K562 (cell line): ENCODE results near the gene POLD3. TPM values are rescaled to one million over a fixed set of nuclear protein-coding genes. Genes with fewer than 3 reads are reported as not detected.

Experiments
- ATAC-seq: fragments of 200-7000 bp; cut with Tn5 transposase; 3 replicates; pipeline ENCODE4 v1.9.1; 2020; ENCODE audit warnings: moderate library complexity
- BruUV-seq: library from RNA; stranded (reverse); fragments of 400-500 nt; replicated peaks from 2 replicates; lab custom pipeline; 2021; lab: Mats Ljungman, UMichigan
- CTCF ChIA-PET: fragments of 300-600 bp; formaldehyde crosslinking; extraction: SDS; loops from one replicate; lab custom pipeline; 2021; ENCODE audit warnings: low intra/inter-chr PET ratio; lab: Yijun Ruan, JAX
- POLR2A ChIA-PET: fragments of 300-600, 350-650 bp; sonication (Branson Sonifier 250); formaldehyde crosslinking; extraction: SDS; loops from one replicate; lab custom pipeline; 2021; ENCODE audit warnings: antibody characterized with exemption, inconsistent platforms; lab: Yijun Ruan, JAX
- DNase-seq, 4 experiments: peaks; one replicate each; pipeline versions ENCODE4 v3.0.0 to v3.0.0-alpha.2; 2011 to 2018; ENCODE audit warnings: low spot score in 3 of 4, mixed read lengths in 3 of 4; ENCODE audit errors: extremely low read depth in 1 of 4
- FAIRE-seq: peaks from 2 replicates; lab custom pipeline; 2011; peaks lifted over from hg19 to GRCh38; lab: Jason Lieb, UNC
- H2AFZ ChIP-seq: 2 replicates; pipeline ENCODE4 v1.6.0; 2011; ENCODE audit warnings: low read depth, low read length, control low read depth, inconsistent platforms
- H3K27ac ChIP-seq: fragments of 200-600 bp; 3 replicates; pipeline ENCODE4 v1.8.0; 2011; ENCODE audit warnings: low read depth, mild to moderate bottlenecking, control low read depth, inconsistent platforms, low read length, moderate library complexity, mixed read lengths; ENCODE audit errors: extremely low read depth
- H3K27me3 ChIP-seq, 2 experiments: fragments of 300-600 bp in 1 of 2; 2 replicates in 1 of 2; 3 replicates in 1 of 2; pipeline versions ENCODE4 v1.6.0 to v1.8.0; 2011; ENCODE audit warnings: inconsistent platforms in 2 of 2, low read length in 2 of 2, mild to moderate bottlenecking in 1 of 2, mixed read lengths in 1 of 2, moderate library complexity in 1 of 2; ENCODE audit not compliant: control insufficient read depth in 2 of 2, insufficient read depth in 2 of 2
- H3K36me3 ChIP-seq: fragments of 300-600 bp; 3 replicates; pipeline ENCODE4 v1.8.0; 2011; ENCODE audit warnings: mild to moderate bottlenecking, low read length, inconsistent platforms; ENCODE audit not compliant: control insufficient read depth, insufficient read depth
- H3K4me1 ChIP-seq, 2 experiments: fragments of 200-600 bp in 1 of 2; replicated peaks in 1 of 2; 2 replicates in 1 of 2; 3 replicates in 1 of 2; pipeline versions ENCODE4 v1.5.1 to v1.8.0; 2011; ENCODE audit warnings: inconsistent platforms in 2 of 2, low read length in 2 of 2, mild to moderate bottlenecking in 1 of 2, mixed read lengths in 1 of 2, moderate library complexity in 1 of 2; ENCODE audit not compliant: control insufficient read depth in 2 of 2, insufficient read depth in 2 of 2
- H3K4me2 ChIP-seq: 2 replicates; pipeline ENCODE4 v1.6.1; 2011; ENCODE audit warnings: low read length, control low read depth, inconsistent platforms, mixed read lengths; ENCODE audit not compliant: insufficient read depth
- H3K4me3 ChIP-seq: fragments of 200-600 bp; sonication (generic), shearing (Covaris generic); 2 replicates; pipeline ENCODE4 v1.5.1; 2016; ENCODE audit warnings: control low read depth, inconsistent platforms
- H3K79me2 ChIP-seq: fragments of 200-600 bp; 3 replicates; pipeline ENCODE4 v1.8.0; 2011; ENCODE audit warnings: low read length, inconsistent platforms; ENCODE audit not compliant: control insufficient read depth, insufficient read depth
- H3K9ac ChIP-seq, 2 experiments: 2 replicates each; pipeline versions ENCODE4 v1.6.0 to v1.6.1; 2011; ENCODE audit warnings: low read depth in 2 of 2, low read length in 2 of 2, control low read depth in 1 of 2, inconsistent platforms in 1 of 2, mild to moderate bottlenecking in 1 of 2, mixed read lengths in 1 of 2; ENCODE audit not compliant: insufficient read depth in 1 of 2
- H3K9me1 ChIP-seq: one replicate; pipeline ENCODE4 v1.6.0; 2011; ENCODE audit warnings: inconsistent platforms, mild to moderate bottlenecking, low read length, moderate library complexity; ENCODE audit not compliant: control insufficient read depth, insufficient read depth
- H3K9me3 ChIP-seq: replicated peaks from 2 replicates; pipeline ENCODE4 v1.5.1; 2011; ENCODE audit warnings: low read depth, low read length, inconsistent platforms; ENCODE audit not compliant: control insufficient read depth, insufficient read depth
- H4K20me1 ChIP-seq: replicated peaks from 2 replicates; pipeline ENCODE4 v1.6.1; 2011; ENCODE audit warnings: low read length, inconsistent platforms, mixed read lengths; ENCODE audit not compliant: control insufficient read depth, insufficient read depth
- BRD9 ChIP-seq: fragments of 450-650 bp; IDR thresholded peaks from 2 replicates; pipeline ENCODE4 v1.6.1; 2018; ENCODE audit warnings: low read depth; ENCODE audit not compliant: partially characterized antibody
- GTF2A2 ChIP-seq: IDR thresholded peaks from 2 replicates; pipeline ENCODE4 v1.6.1; 2016; ENCODE audit warnings: mild to moderate bottlenecking, missing genetic modification characterization, missing compliant biosample characterization
- KAT2B ChIP-seq: IDR thresholded peaks from one replicate; pipeline ENCODE4 v1.6.1; 2012; ENCODE audit warnings: low read depth, mild to moderate bottlenecking, control low read depth, inconsistent platforms, low read length, moderate library complexity
- RBM17 ChIP-seq: fragments of 200-400 bp; formaldehyde crosslinking; IDR thresholded peaks from 2 replicates; pipeline ENCODE4 v1.6.1; 2017; ENCODE audit warnings: low read depth, mild to moderate bottlenecking, low read length, borderline replicate concordance
- SMARCE1 ChIP-seq: fragments of 450-650 bp; IDR thresholded peaks from 2 replicates; pipeline ENCODE4 v1.7.1; 2016; ENCODE audit warnings: mild to moderate bottlenecking
- TFAM ChIP-seq: fragments of 250-450 bp; sonication (Bioruptor Pico); conservative IDR thresholded peaks from 2 replicates; pipeline ENCODE4 v1.5.0; 2021; ENCODE audit warnings: mild to moderate bottlenecking, moderate library complexity
- ZNF444 ChIP-seq: fragments of 250-450 bp; sonication (Bioruptor Pico); IDR thresholded peaks from 2 replicates; pipeline ENCODE4 v1.4.0; 2020; ENCODE audit warnings: mild to moderate bottlenecking, moderate library complexity
- WGBS: fragments of 100-300 bp; shearing (Covaris generic); methylation state at CpG from one replicate; pipeline ENCODE4 v1.1.6; 2016; ENCODE audit warnings: low coverage, mixed read lengths; ENCODE audit not compliant: insufficient coverage; ENCODE audit errors: missing lambda C conversion rate; 5-methylcytosine and 5-hydroxymethylcytosine counted together
- in situ Hi-C: fragments of 300-500 bp; cut with MboI; formaldehyde crosslinking; loops from 4 replicates; pipeline ENCODE4 v1.15.0; 2018; ENCODE audit warnings: inconsistent platforms, mixed read lengths
- intact Hi-C: fragments of 100-400 bp; cut with micrococcal nuclease; formaldehyde crosslinking; loops from 2 replicates; pipeline ENCODE4 v1.14.2; 2022
- polyA plus RNA-seq, 8 experiments: library from polyadenylated mRNA; depleted of rRNA in 4 of 8; stranded (reverse) in 5 of 8; unstranded in 3 of 8; fragments of >200 nt; fragmentation: Nextera tagmentation in 2 of 8; fragmentation: Illumina TruSeq in 1 of 8; extraction: Ambion mirVana in 2 of 8; extraction: Trizol in 1 of 8; gene quantifications; 2 replicates each; pipeline versions ENCODE4 v1.2.1 to v1.2.3, GENCODE V29; 2011 to 2014; ENCODE audit warnings: inconsistent platforms in 1 of 8, missing spikeins in 1 of 8
- total RNA-seq, 7 experiments: library from RNA; depleted of rRNA in 6 of 7; stranded (reverse); fragments of >200 nt in 6 of 7; fragmentation: Illumina TruSeq in 2 of 7; extraction: Trizol in 2 of 7; gene quantifications; 2 replicates each; pipeline versions ENCODE4 v1.2.1 to v1.2.3, GENCODE V29; 2011 to 2021; ENCODE audit warnings: low replicate concordance in 1 of 7
- TF ChIP-seq, protein P1 (sequence below): fragments of 450-650 bp; IDR thresholded peaks from 2 replicates; pipeline ENCODE4 v1.6.1; 2016; ENCODE audit warnings: antibody characterized with exemption
- TF ChIP-seq, protein P2 (sequence below), 2 experiments: fragments of 200-800 bp in 1 of 2; sonication (Bioruptor generic) in 1 of 2; sonication (generic) in 1 of 2; formaldehyde crosslinking in 1 of 2; IDR thresholded peaks in 1 of 2; conservative IDR thresholded peaks in 1 of 2; 2 replicates each; pipeline versions ENCODE4 v1.5.0 to v1.6.1; 2016 to 2020; ENCODE audit warnings: missing compliant biosample characterization in 1 of 2, missing genetic modification characterization in 1 of 2, missing genetic modification reagents in 1 of 2

POLD3 gene
- total and polyA plus RNA-seq, 9 of the 15 experiments (the other 6 are each of a cell fraction or from before 2014, with no cell fraction given), result 10.6 to 40.1 (median 24.6) TPM

DNA sequence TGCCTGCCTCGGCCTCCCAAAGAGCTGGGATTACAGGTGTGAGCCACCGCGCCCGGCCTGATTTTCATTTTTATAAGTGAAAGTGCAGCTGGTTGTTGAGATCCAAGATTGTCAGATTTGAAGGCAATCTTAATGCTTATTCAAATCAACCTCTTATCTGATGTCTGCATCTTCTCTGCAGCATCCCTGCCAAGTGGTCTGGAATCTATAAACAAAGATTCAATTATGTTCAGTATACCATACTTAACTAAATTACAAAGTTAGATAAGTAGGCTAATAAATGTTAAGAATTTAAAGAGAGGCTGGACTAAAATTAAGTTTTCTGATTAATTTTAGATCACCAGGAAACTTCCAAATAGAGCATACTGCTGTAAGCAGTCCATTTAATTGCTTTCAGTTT lies 53.8 kb downstream of the POLD3 start:
- Histone ChIP-seq H3K4me3 (no peak overlapping the region), H3K9ac (no peak overlapping the region), H3K36me3 (peaks cover 29% of the 10 kb centered on the region; the same call in 1 of the 3 replicates), H3K27ac (no peak overlapping the region), H2AFZ (no peak overlapping the region), H3K9me3 (no peaks in the 10 kb centered on the region), H3K9me1 (no peaks in the 10 kb centered on the region), H3K4me2 (no peak overlapping the region), H3K27me3 (no peaks in the 10 kb centered on the region), H4K20me1 (no peaks in the 10 kb centered on the region), H3K79me2 (no peaks in the 10 kb centered on the region), H3K4me1 (peaks cover 0 to 24% of the 10 kb centered on the region in 2 experiments; a peak in 4 of 5 replicates)
- 89% methylated on average over 4 of the region's 4 CpGs for WGBS
- FAIRE-seq, result no peak
- ATAC-seq, result no peak
- no peak for DNase-seq
- CTCF ChIA-PET, result no interaction called here
- POLR2A ChIA-PET, result interaction anchor here (0.6 to 1.5 kb wide), 2 partner anchors 11 to 122 kb away, joined by 3 read pairs; no protein-coding TSS in a partner anchor
- in situ Hi-C loops (no loop called here), intact Hi-C loops (no loop called here)
- TF ChIP-seq TFAM (CRISPR knock-in tag) (no peak), SMARCE1 (no peak)
- TF ChIP-seq, protein P1, sequence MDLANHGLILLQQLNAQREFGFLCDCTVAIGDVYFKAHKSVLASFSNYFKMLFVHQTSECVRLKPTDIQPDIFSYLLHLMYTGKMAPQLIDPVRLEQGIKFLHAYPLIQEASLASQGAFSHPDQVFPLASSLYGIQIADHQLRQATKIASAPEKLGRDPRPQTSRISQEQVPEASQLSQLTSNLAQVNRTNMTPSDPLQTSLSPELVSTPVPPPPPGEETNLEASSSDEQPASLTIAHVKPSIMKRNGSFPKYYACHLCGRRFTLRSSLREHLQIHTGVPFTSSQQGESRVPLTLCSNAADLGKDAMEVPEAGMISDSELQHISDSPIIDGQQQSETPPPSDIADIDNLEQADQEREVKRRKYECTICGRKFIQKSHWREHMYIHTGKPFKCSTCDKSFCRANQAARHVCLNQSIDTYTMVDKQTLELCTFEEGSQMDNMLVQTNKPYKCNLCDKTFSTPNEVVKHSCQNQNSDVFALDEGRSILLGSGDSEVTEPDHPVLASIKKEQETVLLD, result no peak
- no TSS peak for BruUV-seq

DNA sequence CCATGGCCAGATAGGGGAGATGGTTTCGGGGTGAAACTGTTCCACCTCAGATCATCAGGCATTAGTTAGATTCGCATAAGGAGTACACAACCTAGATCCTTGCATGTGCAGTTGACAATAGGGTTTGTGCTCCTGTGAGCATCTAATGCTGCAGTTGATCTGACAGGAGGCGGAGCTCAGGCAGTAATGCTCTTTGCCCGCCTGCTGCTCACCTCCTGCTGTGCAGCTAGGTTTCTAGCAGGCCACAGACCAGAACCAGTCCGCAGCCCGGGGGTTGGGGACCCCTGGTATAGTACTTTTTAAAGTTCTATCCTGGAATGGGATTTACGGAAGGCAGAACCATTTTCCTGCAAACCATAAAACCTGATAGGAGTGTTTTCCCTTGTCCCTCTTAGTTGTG lies 54.6 kb downstream of the POLD3 start:
- Histone ChIP-seq H3K9me3 (no peaks in the 10 kb centered on the region), H3K4me3 (no peak overlapping the region), H3K9ac (no peak overlapping the region), H3K9me1 (no peaks in the 10 kb centered on the region), H3K79me2 (no peaks in the 10 kb centered on the region), H2AFZ (no peak overlapping the region), H3K4me1 (peaks cover 0 to 17% of the 10 kb centered on the region in 2 experiments; a peak in 3 of 5 replicates), H3K4me2 (no peak overlapping the region), H3K36me3 (peaks cover 22% of the 10 kb centered on the region; the same call in 1 of the 3 replicates), H4K20me1 (no peaks in the 10 kb centered on the region), H3K27ac (no peak overlapping the region), H3K27me3 (no peaks in the 10 kb centered on the region)
- intact Hi-C loops, result no loop called here
- BruUV-seq, result no TSS peak
- DNase-seq (no peak), ATAC-seq (no peak), FAIRE-seq (no peak)
- in situ Hi-C loops, result no loop called here
- POLR2A ChIA-PET, result interaction anchor here (1.5 kb wide), 1 partner anchor 12 kb away, joined by 3 read pairs; no protein-coding TSS in a partner anchor
- CTCF ChIA-PET, result no interaction called here
- 84% methylated on average over 7 of the region's 7 CpGs for WGBS
- TF ChIP-seq ZNF444 (no peak), RBM17 (no peak), BRD9 (no peak), KAT2B (no peak), GTF2A2 (no peak)
- TF ChIP-seq, protein P2, sequence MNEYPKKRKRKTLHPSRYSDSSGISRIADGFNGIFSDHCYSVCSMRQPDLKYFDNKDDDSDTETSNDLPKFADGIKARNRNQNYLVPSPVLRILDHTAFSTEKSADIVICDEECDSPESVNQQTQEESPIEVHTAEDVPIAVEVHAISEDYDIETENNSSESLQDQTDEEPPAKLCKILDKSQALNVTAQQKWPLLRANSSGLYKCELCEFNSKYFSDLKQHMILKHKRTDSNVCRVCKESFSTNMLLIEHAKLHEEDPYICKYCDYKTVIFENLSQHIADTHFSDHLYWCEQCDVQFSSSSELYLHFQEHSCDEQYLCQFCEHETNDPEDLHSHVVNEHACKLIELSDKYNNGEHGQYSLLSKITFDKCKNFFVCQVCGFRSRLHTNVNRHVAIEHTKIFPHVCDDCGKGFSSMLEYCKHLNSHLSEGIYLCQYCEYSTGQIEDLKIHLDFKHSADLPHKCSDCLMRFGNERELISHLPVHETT (CRISPR knock-in tag; conservative IDR thresholded peaks at IDR 0.05 in 1 of 2, IDR thresholded peaks at IDR 0.05 in 1 of 2), result no peak
